T-helper 2 cell treated with Interferon-gamma antibody and Interleukin-4, amounts not matched to agents 100 ng/mL and 5 ng/mL, for 36 hours (primary cell): ENCODE results near the gene KRT7. TPM values are rescaled to one million over a fixed set of nuclear protein-coding genes. Genes with fewer than 3 reads are reported as not detected.
"Not testable (repeated sequence)": the region's sequence is repeated elsewhere in the genome, so short reads cannot be mapped to it uniquely, and the experiment has no call there.

Source experiments
- intact Hi-C: fragments of 100-400 bp; cut with micrococcal nuclease; formaldehyde crosslinking; loops from one replicate; pipeline ENCODE4 v1.15.1; 2023
- total RNA-seq: library from RNA; stranded (reverse); gene quantifications from 2 replicates; pipeline ENCODE4 v1.2.3, GENCODE V29; 2022

KRT7 gene
- total RNA-seq, 1 donor from 2014 or later = 5.3 TPM

DNA sequence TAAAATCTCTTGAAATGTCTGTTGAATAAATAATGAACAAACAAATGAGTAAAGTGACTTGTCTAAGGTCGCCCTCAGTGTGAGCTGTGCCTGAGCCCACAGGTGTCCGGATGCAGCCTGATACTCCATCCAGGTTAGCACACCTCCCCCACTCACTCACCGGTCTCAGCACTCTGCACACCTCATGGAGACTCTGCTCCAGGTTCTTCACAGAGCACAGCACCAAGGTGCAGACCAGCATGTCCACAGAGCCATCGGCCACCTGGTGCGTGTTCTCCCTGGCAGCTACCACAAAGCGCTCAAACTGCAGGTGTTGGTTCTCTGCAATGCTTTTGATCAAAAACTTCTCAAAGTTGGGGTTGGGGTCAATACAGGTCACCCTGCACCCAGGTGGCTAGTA lies 4.1 kb upstream of the KRT7 start:
- intact Hi-C loops = loop anchor here (10.0 kb wide), 1 partner anchor 46 kb away; the partner anchor contains the start of gene KRT86

GRCh38 chr12:52229836-52230343 lies 3.2 kb upstream of the KRT7 start:
- intact Hi-C loops = loop anchor here (10.0 kb wide), 1 partner anchor 45 kb away; the partner anchor contains the start of gene KRT86

- intact Hi-C loops = no loop called here
Measured at GRCh38 chr12:52230364-52231281, 2.4 kb upstream of the KRT7 start.

DNA sequence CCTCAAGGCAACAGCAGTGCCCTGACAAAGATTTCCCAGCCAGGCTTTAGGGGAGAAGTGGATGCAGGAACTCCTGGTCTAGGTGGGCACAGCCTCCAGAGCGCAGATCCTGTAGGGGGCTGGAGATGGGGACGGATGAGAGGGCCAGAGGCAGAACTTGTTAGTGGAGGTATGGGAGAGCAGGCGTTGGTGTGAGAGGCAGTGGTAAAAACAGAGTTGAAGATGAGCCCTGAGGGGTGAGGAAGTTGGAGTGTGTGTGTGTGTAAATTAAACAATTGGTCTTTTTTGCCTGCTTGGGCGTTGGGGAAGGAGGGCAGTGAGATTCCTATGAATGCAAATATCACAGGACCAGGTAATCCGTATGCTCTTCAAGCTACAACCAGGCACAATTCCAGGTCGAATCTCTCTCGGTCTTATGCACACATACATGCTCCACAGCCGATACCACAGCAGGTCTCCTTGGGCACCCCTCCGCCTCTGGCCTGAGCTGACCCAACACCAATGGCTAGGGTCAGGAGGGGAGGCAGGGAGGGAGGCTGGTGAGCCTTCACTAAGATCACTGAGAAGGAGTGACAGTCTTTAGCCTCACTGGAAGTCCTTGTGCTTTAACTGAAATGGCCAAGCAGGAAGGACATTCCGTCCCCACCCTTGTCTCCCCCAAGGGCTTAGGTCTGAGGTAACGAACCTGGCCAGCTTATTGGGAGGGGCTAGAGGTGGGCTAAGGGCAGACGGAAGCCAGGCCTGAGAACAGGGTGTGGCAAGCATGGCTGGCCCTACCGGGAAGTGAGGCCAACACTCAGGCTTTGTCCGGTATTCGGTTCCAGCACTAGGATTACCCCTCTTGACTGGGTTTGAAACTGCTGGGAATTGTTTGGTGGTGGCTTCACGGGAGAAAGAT lies 1.5 kb upstream of the KRT7 start:
- intact Hi-C loops = no loop called here

GRCh38 chr12:52232203-52232673 lies 805 bp upstream of the KRT7 start:
- intact Hi-C loops = no loop called here

DNA sequence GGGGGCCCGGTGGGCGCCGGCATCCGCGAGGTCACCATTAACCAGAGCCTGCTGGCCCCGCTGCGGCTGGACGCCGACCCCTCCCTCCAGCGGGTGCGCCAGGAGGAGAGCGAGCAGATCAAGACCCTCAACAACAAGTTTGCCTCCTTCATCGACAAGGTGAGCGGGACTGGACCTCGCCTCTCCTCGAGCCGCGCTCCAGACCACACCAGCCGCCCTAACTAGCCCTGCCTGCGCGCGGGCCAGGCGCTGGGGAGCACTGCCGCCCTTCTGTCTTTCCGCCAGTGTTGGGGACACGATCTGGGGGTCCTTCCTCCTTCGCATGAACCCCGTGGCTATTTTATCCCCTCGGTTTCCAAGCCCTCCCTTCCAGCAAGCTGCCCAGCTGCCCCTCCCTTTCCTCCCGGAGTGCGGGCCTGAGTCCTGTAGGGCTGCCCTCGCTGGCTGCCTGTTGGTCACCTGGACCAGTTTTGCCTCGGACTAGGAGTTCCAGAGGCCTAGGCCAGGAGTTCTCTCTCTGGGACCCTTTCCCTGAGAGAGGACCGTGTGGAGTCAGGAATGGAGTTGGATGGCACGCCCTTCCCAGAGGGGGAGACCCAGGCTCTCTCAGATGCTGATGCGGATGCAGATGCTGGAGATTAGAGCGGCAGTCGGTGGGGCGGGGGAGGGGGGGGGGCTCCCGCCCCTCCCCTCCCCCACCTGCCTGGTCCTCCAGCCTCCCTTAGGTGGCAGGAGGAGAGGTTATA lies 592 bp downstream of the KRT7 start:
- intact Hi-C loops = no loop called here

DNA sequence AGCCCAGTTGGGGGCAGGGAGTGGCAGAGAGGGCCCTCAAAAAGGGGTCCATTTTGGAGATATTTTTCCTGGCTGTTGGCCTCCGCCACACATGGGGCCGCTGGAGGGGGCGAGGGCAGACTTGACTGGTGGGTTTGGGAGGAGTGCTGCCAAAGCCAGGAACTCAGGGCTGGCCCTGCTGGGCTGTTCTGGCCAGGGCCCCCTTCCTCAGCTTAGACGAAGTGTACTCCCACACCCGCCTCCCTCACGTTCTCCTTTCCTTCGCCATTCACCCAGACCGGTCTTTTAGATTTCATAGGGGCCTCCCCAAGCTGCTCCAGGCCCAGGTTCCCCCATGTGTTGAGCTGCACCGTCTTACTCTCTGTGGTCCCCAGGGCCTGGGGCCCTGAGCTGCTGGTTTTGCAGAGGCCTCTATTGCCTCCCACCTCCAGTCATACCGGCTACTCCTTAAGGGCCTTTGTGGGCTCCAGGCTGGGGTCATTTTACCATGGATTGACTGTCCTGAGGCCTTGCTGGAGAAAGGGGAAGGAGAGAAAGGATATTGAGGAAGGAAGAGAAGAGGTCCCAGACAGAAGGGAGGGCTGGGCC lies 1.3 kb downstream of the KRT7 start:
- intact Hi-C loops = no loop called here

DNA sequence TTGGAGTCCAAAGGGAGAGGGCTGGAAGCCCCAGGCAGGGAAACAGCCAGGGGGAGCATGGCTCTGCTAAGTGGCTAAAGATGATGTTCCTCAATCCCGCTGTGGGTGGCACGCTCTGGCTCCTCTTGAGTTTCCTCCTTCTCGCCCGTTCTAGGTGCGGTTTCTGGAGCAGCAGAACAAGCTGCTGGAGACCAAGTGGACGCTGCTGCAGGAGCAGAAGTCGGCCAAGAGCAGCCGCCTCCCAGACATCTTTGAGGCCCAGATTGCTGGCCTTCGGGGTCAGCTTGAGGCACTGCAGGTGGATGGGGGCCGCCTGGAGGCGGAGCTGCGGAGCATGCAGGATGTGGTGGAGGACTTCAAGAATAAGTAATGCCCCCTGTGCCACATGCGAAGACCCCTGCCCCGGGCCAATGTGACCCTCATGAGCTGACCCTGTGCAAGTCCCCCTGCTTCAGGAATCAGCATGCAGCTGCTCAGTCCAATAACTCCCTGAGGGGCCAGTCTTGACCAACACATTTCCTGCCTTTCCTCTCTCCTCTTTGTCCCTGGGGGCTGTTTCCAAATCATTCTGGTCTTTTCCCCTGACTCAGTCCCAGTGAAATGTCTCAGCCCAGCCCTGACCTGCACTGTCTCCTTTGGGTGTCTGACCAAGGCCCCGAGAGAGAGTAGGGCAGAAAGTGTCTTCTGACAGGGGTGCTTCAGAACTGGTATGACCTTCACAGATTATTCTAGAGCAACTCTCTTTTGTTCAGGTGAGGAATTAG lies 2.1 kb downstream of the KRT7 start:
- intact Hi-C loops = no loop called here

GRCh38 chr12:52235822-52236361 lies 2.8 kb downstream of the KRT7 start:
- intact Hi-C loops = no loop called here

- intact Hi-C loops = no loop called here
Measured at GRCh38 chr12:52236386-52237050, 3.5 kb downstream of the KRT7 start.

- intact Hi-C loops = no loop called here
Measured at GRCh38 chr12:52238207-52238840, 5.3 kb downstream of the KRT7 start.

GRCh38 chr12:52238916-52239646 lies 6.0 kb downstream of the KRT7 start:
- intact Hi-C loops = no loop called here

GRCh38 chr12:52239767-52240166 lies 6.7 kb downstream of the KRT7 start:
- intact Hi-C loops = no loop called here

- intact Hi-C loops = not testable (repeated sequence)
Measured at GRCh38 chr12:52240247-52240646, 7.2 kb downstream of the KRT7 start.

DNA sequence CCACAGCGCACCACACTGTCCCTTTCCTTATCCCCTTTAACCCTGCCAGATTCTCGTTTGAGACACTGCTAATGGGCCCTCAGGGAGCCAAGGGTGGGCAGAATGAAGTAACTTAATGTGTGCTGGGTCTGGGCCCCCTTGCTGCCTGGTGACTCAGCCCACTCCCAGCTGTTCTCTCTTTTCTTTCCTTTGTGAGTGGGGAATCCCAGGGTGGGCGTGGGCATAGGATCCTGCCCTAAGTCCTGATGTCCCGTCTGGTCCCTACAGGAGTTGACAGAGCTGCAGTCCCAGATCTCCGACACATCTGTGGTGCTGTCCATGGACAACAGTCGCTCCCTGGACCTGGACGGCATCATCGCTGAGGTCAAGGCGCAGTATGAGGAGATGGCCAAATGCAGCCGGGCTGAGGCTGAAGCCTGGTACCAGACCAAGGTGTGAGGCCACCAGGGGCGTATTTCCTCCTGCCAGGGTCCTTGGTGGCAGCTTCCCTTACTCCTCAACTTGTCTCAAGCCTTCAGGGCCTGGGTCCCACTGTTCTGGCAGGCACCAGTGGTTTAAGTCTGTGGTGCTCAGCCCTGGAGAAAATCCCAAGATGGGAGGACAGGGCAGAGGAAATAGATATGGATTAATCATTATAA lies 8.3 kb downstream of the KRT7 start:
- intact Hi-C loops = no loop called here

GRCh38 chr12:52242442-52243258 lies 9.6 kb downstream of the KRT7 start:
- intact Hi-C loops = no loop called here
